GM21576 (cell line): ENCODE measurements around the gene PRKCB.

Source experiments
- ATAC-seq: cut with Tn5 transposase; IDR thresholded peaks from one replicate; pipeline ENCODE4 v1.9.1; 2021; ENCODE audit warnings: mild to moderate bottlenecking, moderate library complexity; ENCODE audit not compliant: unreplicated experiment

PRKCB gene

GRCh38 chr16:24036038-24036543 lies 200.3 kb downstream of the PRKCB start:
- no peak for ATAC-seq

GRCh38 chr16:24036614-24037013 lies 200.8 kb downstream of the PRKCB start:
- no peak for ATAC-seq

GRCh38 chr16:24037335-24037734 lies 201.6 kb downstream of the PRKCB start:
- ATAC-seq = no peak

- ATAC-seq = no peak
Observed at GRCh38 chr16:24041834-24042631, 206.2 kb downstream of the PRKCB start.

- no peak for ATAC-seq
Observed at GRCh38 chr16:24044467-24044866, 208.7 kb downstream of the PRKCB start.

GRCh38 chr16:24045641-24046040 lies 209.9 kb downstream of the PRKCB start:
- no peak for ATAC-seq

GRCh38 chr16:24046442-24046841 lies 210.7 kb downstream of the PRKCB start:
- ATAC-seq = no peak

GRCh38 chr16:24049113-24049512 lies 213.3 kb downstream of the PRKCB start:
- ATAC-seq = no peak

GRCh38 chr16:24051125-24051524 lies 215.3 kb downstream of the PRKCB start:
- no peak for ATAC-seq

GRCh38 chr16:24052329-24053098 lies 216.7 kb downstream of the PRKCB start:
- no peak for ATAC-seq

- no peak for ATAC-seq
Observed at GRCh38 chr16:24053099-24053946, 217.5 kb downstream of the PRKCB start.

GRCh38 chr16:24054741-24055491 lies 219.1 kb downstream of the PRKCB start:
- no peak for ATAC-seq

- no peak for ATAC-seq
Observed at GRCh38 chr16:24062270-24062817, 226.6 kb downstream of the PRKCB start.

- no peak for ATAC-seq
Observed at GRCh38 chr16:24069036-24069590, 233.3 kb downstream of the PRKCB start.

- no peak for ATAC-seq
Observed at GRCh38 chr16:24070851-24071250, 235.1 kb downstream of the PRKCB start.

- ATAC-seq = no peak
Observed at GRCh38 chr16:24071666-24072360, 236.0 kb downstream of the PRKCB start.

GRCh38 chr16:24073321-24073720 lies 237.5 kb downstream of the PRKCB start:
- no peak for ATAC-seq

GRCh38 chr16:24074574-24074973 lies 238.8 kb downstream of the PRKCB start:
- no peak for ATAC-seq

GRCh38 chr16:24075302-24075701 lies 239.5 kb downstream of the PRKCB start:
- ATAC-seq = no peak
